ENCODE results near the gene DEAF1. TPM values are rescaled to one million over a fixed set of nuclear protein-coding genes. Genes with fewer than 3 reads are reported as not detected.

Gene DEAF1
- total and polyA plus RNA-seq, 2 experiments from 2014 or later = 35.0 to 38.5 TPM

DNA sequence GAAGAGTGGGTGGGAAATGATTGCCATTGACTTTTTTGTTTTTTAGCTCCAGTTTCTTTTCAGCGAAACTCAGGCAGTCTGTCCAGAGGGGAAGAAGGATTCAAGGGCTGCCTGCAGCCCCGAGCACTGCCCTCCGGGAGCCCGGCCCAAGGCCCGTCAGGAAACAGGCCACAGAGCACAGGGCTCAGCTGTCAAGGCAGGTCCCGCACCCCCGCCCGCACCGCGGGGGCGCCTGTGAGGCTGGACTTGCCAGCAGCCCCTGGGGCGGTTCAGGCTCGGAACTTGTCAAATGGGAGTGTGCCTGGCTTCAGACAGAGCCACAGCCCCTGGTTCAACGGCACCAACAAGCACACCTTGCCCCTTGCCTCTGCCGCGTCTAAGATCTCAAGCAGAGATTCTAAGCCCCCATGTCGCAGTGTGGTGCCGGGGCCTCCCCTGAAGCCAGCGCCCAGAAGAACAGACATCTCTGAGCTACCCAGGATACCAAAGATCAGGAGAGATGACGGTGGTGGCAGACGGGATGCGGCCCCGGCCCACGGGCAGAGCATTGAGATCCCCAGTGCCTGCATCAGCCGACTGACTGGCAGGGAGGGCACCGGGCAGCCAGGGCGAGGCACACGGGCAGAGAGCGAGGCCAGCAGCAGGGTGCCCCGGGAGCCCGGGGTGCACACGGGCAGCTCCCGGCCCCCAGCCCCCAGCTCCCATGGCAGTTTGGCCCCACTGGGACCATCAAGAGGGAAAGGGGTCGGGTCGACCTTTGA, 87.8 kb downstream of the DEAF1 start:
- Histone ChIP-seq H3K9me3 (ENCODE audit: low read depth) (no peaks in the 10 kb centered on the region), H4K20me1 (ENCODE audit: insufficient read depth) (no peaks in the 10 kb centered on the region), H3K27me3 (replicated peaks; ENCODE audit: insufficient read depth) (no peaks in the 10 kb centered on the region), H3K36me3 (ENCODE audit: low read depth) (peaks cover 19% of the 10 kb centered on the region; the same call in 1 of the 2 replicates), H2AFZ (no peak overlapping the region), H3K4me2 (ENCODE audit: unreplicated experiment) (no peak overlapping the region), H3K9me2 (ENCODE audit: insufficient read depth) (no peaks in the 10 kb centered on the region), H3F3A (ENCODE audit: insufficient read depth) (peaks cover 4% of the 10 kb centered on the region; the same call in 1 of the 2 replicates), H3K79me2 (ENCODE audit: insufficient read depth) (peaks cover 5% of the 10 kb centered on the region; the same call in 1 of the 2 replicates), H3K9ac (no peak overlapping the region), H3K27ac (no peak overlapping the region), H3K4me3 (no peak overlapping the region), H3K4me1 (ENCODE audit: insufficient read depth) (no peaks in the 10 kb centered on the region)
- WGBS, 2 experiments (ENCODE audit: low coverage in 1 of 2, low lambda C conversion rate in 2 of 2, missing lambda C conversion rate in 2 of 2) = 92% methylated on average over 29 to 35 of the region's 35 CpGs
- DNase-seq = no peak
- in situ Hi-C loops (cut with MboI) = no loop called here
- TF ChIP-seq EZH2 (IDR thresholded peaks at IDR 0.05; ENCODE audit: insufficient read depth, poor library complexity, severe bottlenecking) (no peak), EZH2phosphoT487 (IDR thresholded peaks at IDR 0.05; ENCODE audit: insufficient read depth, low read depth) (no peak)

GRCh38 chr11:606245-606644, 88.8 kb downstream of the DEAF1 start:
- peak; percentile 68 for DNase-seq
- in situ Hi-C loops (cut with MboI) = no loop called here
- H4K20me1 ChIP-seq (ENCODE audit: insufficient read depth) = no peaks in the 10 kb centered on the region

GRCh38 chr11:605286-606129, 89.5 kb downstream of the DEAF1 start:
- H3K79me2 ChIP-seq (ENCODE audit: insufficient read depth) = peaks cover 10% of the 10 kb centered on the region; the same call in 1 of the 2 replicates
- H3K27me3 ChIP-seq (replicated peaks; ENCODE audit: insufficient read depth) = no peaks in the 10 kb centered on the region
- in situ Hi-C loops (cut with MboI) = no loop called here
- H3K9me2 ChIP-seq (ENCODE audit: insufficient read depth) = no peaks in the 10 kb centered on the region
- no peak for DNase-seq
- WGBS, 2 experiments (ENCODE audit: low coverage in 1 of 2, low lambda C conversion rate in 2 of 2, missing lambda C conversion rate in 2 of 2) = 92 to 96% methylated on average over 32 to 33 of the region's 33 CpGs
- H3K27ac ChIP-seq = no peak overlapping the region
- H3F3A ChIP-seq (ENCODE audit: insufficient read depth) = no peaks in the 10 kb centered on the region
- H3K4me1 ChIP-seq (ENCODE audit: insufficient read depth) = no peaks in the 10 kb centered on the region
- no peak overlapping the region for H3K9ac ChIP-seq
- H2AFZ ChIP-seq = no peak overlapping the region
- H3K4me2 ChIP-seq (ENCODE audit: unreplicated experiment) = no peak overlapping the region
- no peak overlapping the region for H3K4me3 ChIP-seq
- no peaks in the 10 kb centered on the region for H4K20me1 ChIP-seq (ENCODE audit: insufficient read depth)
- TF ChIP-seq EZH2phosphoT487 (IDR thresholded peaks at IDR 0.05; ENCODE audit: insufficient read depth, low read depth) (no peak), EZH2 (IDR thresholded peaks at IDR 0.05; ENCODE audit: insufficient read depth, poor library complexity, severe bottlenecking) (no peak)
- H3K9me3 ChIP-seq (ENCODE audit: low read depth) = no peaks in the 10 kb centered on the region
- H3K36me3 ChIP-seq (ENCODE audit: low read depth) = peaks cover 15% of the 10 kb centered on the region; the same call in 1 of the 2 replicates

More at GRCh38 chr11:606245-606644, 88.8 kb downstream of the DEAF1 start:
- Histone ChIP-seq H3F3A (ENCODE audit: insufficient read depth) (no peaks in the 10 kb centered on the region), H2AFZ (no peak overlapping the region), H3K9ac (no peak overlapping the region), H3K9me3 (ENCODE audit: low read depth) (no peaks in the 10 kb centered on the region), H3K79me2 (ENCODE audit: insufficient read depth) (peaks cover 10% of the 10 kb centered on the region; the same call in 1 of the 2 replicates), H3K4me1 (ENCODE audit: insufficient read depth) (no peaks in the 10 kb centered on the region), H3K27me3 (replicated peaks; ENCODE audit: insufficient read depth) (no peaks in the 10 kb centered on the region), H3K4me3 (no peak overlapping the region), H3K27ac (no peak overlapping the region), H3K36me3 (ENCODE audit: low read depth) (peaks cover 19% of the 10 kb centered on the region; the same call in 1 of the 2 replicates), H3K4me2 (ENCODE audit: unreplicated experiment) (no peak overlapping the region), H3K9me2 (ENCODE audit: insufficient read depth) (no peaks in the 10 kb centered on the region)
- 69 to 71% methylated on average over 13 to 15 of the region's 19 CpGs for WGBS, 2 experiments (ENCODE audit: low coverage in 1 of 2, low lambda C conversion rate in 2 of 2, missing lambda C conversion rate in 2 of 2)
- TF ChIP-seq EZH2phosphoT487 (IDR thresholded peaks at IDR 0.05; ENCODE audit: insufficient read depth, low read depth) (no peak), EZH2 (IDR thresholded peaks at IDR 0.05; ENCODE audit: insufficient read depth, poor library complexity, severe bottlenecking) (no peak)

DNA sequence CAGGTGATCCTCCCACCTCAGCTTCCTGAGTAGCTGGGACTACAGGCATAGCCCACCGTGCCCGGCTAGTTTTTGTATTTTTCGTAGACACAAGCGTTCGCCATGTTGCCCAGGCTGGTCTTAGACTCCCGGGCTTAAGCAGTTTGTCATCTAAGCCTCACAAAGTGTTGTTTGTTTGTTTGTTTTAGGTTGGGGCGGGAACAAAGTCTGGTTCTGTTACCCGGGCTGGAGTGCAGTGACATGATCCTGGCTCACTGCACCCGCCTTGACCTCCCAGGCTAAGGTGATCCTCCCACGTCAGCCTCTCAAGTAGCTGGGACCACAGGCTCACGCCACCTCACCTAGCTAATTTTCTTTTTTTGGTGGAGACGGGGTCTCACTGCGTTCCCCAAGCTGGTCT, 91.9 kb downstream of the DEAF1 start:
- H3K4me3 ChIP-seq = no peak overlapping the region
- H3K4me2 ChIP-seq (ENCODE audit: unreplicated experiment) = no peak overlapping the region
- DNase-seq = no peak
- H3F3A ChIP-seq (ENCODE audit: insufficient read depth) = no peaks in the 10 kb centered on the region
- no peak overlapping the region for H2AFZ ChIP-seq
- H3K9ac ChIP-seq = no peak overlapping the region
- H3K27me3 ChIP-seq (replicated peaks; ENCODE audit: insufficient read depth) = no peaks in the 10 kb centered on the region
- no peaks in the 10 kb centered on the region for H3K9me2 ChIP-seq (ENCODE audit: insufficient read depth)
- WGBS, 2 experiments (ENCODE audit: low coverage in 1 of 2, low lambda C conversion rate in 2 of 2, missing lambda C conversion rate in 2 of 2) = 91% methylated on average over 13 of the region's 13 CpGs
- H3K9me3 ChIP-seq (ENCODE audit: low read depth) = no peaks in the 10 kb centered on the region
- no peak overlapping the region for H3K27ac ChIP-seq
- peaks cover 24% of the 10 kb centered on the region for H3K79me2 ChIP-seq (ENCODE audit: insufficient read depth)
- no peaks in the 10 kb centered on the region for H3K4me1 ChIP-seq (ENCODE audit: insufficient read depth)
- no peak for TF ChIP-seq EZH2 (IDR thresholded peaks at IDR 0.05; ENCODE audit: insufficient read depth, poor library complexity, severe bottlenecking)
- TF ChIP-seq EZH2phosphoT487 (IDR thresholded peaks at IDR 0.05; ENCODE audit: insufficient read depth, low read depth) = no peak
- in situ Hi-C loops (cut with MboI) = no loop called here
- H4K20me1 ChIP-seq (ENCODE audit: insufficient read depth) = no peaks in the 10 kb centered on the region
- H3K36me3 ChIP-seq (ENCODE audit: low read depth) = peaks cover 12% of the 10 kb centered on the region; the same call in 1 of the 2 replicates

All from GM23248 (cell line).